SHP77 treated with DMSO at 0.1 percent for 48 hours (cell line): Measurements from ENCODE around the gene PRSS16.

Experiments used
- DNase-seq: peaks from one replicate; lab custom pipeline; 2025; lab: John Stamatoyannopoulos, UW

Gene PRSS16

GRCh38 chr6:27287751-27288135, 40.2 kb downstream of the PRSS16 start:
- no peak for DNase-seq

GRCh38 chr6:27288136-27289044, 40.9 kb downstream of the PRSS16 start:
- no peak for DNase-seq

- no peak for DNase-seq
Observed at GRCh38 chr6:27290065-27290849, 42.8 kb downstream of the PRSS16 start.

- no peak for DNase-seq
Observed at GRCh38 chr6:27290850-27291208, 43.3 kb downstream of the PRSS16 start.

- DNase-seq = peak; percentile 39
Observed at GRCh38 chr6:27293436-27294098, 46.1 kb downstream of the PRSS16 start.

GRCh38 chr6:27294409-27294808, 46.9 kb downstream of the PRSS16 start:
- no peak for DNase-seq

- DNase-seq = peak; percentile 34
Observed at GRCh38 chr6:27295301-27296079, 48.0 kb downstream of the PRSS16 start.

GRCh38 chr6:27296106-27296783, 48.7 kb downstream of the PRSS16 start:
- DNase-seq = peak; percentile 21

GRCh38 chr6:27297484-27297856, 50.0 kb downstream of the PRSS16 start:
- no peak for DNase-seq

GRCh38 chr6:27297857-27298730, 50.6 kb downstream of the PRSS16 start:
- DNase-seq = no peak

GRCh38 chr6:27303613-27304272, 56.2 kb downstream of the PRSS16 start:
- DNase-seq = no peak
